ENCODE measurements around the gene CCDC57. TPM values are rescaled to one million over a fixed set of nuclear protein-coding genes. Genes with fewer than 3 reads are reported as not detected.

CCDC57 gene
- total and polyA plus RNA-seq, 2 of the 4 experiments (the other 2 are of a cell fraction) = 7.3 to 31.3 TPM

DNA sequence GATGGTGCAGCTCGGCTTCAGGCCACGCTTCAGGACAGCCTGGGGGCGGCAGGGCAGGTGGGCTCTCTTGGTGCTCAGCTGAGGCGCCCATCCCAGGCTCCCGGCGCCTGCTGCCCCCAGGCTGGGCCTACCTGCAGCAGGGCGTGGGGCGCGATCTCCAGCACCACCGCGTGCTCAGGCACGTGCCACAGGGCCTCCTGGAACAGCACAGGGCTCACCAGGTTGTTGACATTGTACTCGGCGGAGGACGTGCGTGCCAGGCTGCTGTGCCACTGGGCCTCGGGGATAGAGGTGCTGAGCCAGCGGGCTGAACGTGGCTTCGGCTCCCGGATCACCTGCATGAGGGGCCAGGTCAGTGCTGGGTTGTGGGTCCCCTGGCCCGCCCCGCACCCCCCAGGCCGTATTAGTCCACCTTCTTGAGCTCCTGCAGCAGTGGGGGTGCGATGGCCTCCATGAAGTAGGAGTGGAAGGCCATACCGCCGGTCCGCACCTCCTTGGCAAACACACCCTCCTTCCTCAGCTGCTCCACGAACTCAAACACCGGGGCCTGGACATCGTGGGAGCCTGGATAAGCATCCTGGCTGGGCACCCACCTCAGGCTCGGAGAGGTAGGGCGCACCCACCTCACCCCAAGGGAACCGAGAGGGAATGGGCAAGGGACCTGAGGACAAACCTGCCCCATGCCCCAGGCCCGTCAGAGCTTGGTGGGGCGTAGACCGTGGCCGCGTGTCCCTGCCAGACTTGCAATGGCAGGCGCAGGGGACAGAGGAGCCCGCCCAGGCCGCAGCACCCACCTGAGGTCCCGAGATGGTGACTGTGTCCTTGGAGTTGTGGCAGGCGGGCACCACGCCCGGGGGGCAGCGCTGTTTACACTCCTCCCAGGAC, 123.6 kb downstream of the CCDC57 start (continued):
- TF ChIP-seq SMC3 (IDR thresholded peaks at IDR 0.05; ENCODE audit: low read depth, low read length) = no peak
- TF ChIP-seq, protein P1, sequence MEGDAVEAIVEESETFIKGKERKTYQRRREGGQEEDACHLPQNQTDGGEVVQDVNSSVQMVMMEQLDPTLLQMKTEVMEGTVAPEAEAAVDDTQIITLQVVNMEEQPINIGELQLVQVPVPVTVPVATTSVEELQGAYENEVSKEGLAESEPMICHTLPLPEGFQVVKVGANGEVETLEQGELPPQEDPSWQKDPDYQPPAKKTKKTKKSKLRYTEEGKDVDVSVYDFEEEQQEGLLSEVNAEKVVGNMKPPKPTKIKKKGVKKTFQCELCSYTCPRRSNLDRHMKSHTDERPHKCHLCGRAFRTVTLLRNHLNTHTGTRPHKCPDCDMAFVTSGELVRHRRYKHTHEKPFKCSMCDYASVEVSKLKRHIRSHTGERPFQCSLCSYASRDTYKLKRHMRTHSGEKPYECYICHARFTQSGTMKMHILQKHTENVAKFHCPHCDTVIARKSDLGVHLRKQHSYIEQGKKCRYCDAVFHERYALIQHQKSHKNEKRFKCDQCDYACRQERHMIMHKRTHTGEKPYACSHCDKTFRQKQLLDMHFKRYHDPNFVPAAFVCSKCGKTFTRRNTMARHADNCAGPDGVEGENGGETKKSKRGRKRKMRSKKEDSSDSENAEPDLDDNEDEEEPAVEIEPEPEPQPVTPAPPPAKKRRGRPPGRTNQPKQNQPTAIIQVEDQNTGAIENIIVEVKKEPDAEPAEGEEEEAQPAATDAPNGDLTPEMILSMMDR (conservative IDR thresholded peaks at IDR 0.05; ENCODE audit: low read depth, low read length) = no peak

Measured in IMR-90 (cell line).